Left kidney (tissue), 2 donors: ENCODE results near the gene STMN1. TPM values are rescaled to one million over a fixed set of nuclear protein-coding genes. Genes with fewer than 3 reads are reported as not detected.

ENCODE experiments used
- DNase-seq: peaks from one replicate; pipeline ENCODE4 v3.0.0-alpha.2; 2013
- polyA plus RNA-seq: library from polyadenylated mRNA; unstranded; fragments of 120-200 nt; gene quantifications from one replicate; pipeline ENCODE4 v1.2.1, GENCODE V29; 2013; ENCODE audit not compliant: insufficient read length

STMN1 gene
- polyA plus RNA-seq, 1 donor, result 1,379 TPM

GRCh38 chr1:25922971-25923552 is 16.8 kb upstream of the STMN1 start:
- DNase-seq, result peak; percentile 38

GRCh38 chr1:25922056-25922970 is 16.1 kb upstream of the STMN1 start:
- DNase-seq, result peak; percentile 52

GRCh38 chr1:25918615-25919014 is 12.4 kb upstream of the STMN1 start:
- DNase-seq, result no peak

- no peak for DNase-seq
Measured at GRCh38 chr1:25917996-25918395, 11.8 kb upstream of the STMN1 start.

- no peak for DNase-seq
Measured at GRCh38 chr1:25916460-25916859, 10.2 kb upstream of the STMN1 start.

GRCh38 chr1:25914074-25914995 is 8.1 kb upstream of the STMN1 start:
- DNase-seq, result no peak

GRCh38 chr1:25913206-25913605 is 7.0 kb upstream of the STMN1 start:
- no peak for DNase-seq

- no peak for DNase-seq
Measured at GRCh38 chr1:25912076-25912831, 6.0 kb upstream of the STMN1 start.

- DNase-seq, result no peak
Measured at GRCh38 chr1:25911162-25911561, 4.9 kb upstream of the STMN1 start.

GRCh38 chr1:25909040-25909439 is 2.8 kb upstream of the STMN1 start:
- DNase-seq, result no peak

- no peak for DNase-seq
Measured at GRCh38 chr1:25908161-25908560, 1.9 kb upstream of the STMN1 start.

- no peak for DNase-seq
Measured at GRCh38 chr1:25907601-25908000, 1.4 kb upstream of the STMN1 start.

GRCh38 chr1:25906644-25907300 is 553 bp upstream of the STMN1 start:
- DNase-seq, result peak; percentile 51

GRCh38 chr1:25904943-25905679 is 1.1 kb downstream of the STMN1 start:
- DNase-seq, result peak; percentile 94

GRCh38 chr1:25903986-25904385 is 2.2 kb downstream of the STMN1 start:
- DNase-seq, result no peak

GRCh38 chr1:25902462-25902861 is 3.8 kb downstream of the STMN1 start:
- no peak for DNase-seq

GRCh38 chr1:25900219-25900618 is 6.0 kb downstream of the STMN1 start:
- DNase-seq, result no peak

GRCh38 chr1:25899792-25900191 is 6.4 kb downstream of the STMN1 start:
- DNase-seq, result no peak

GRCh38 chr1:25898223-25899015 is 7.8 kb downstream of the STMN1 start:
- DNase-seq, result no peak

- no peak for DNase-seq
Measured at GRCh38 chr1:25897754-25898153, 8.5 kb downstream of the STMN1 start.
